ENCODE results near the gene TBCD.

TBCD gene

GRCh38 chr17:82927661-82928601, 176.1 kb downstream of the TBCD start:
- DNase-seq, result no peak

- DNase-seq, result no peak
These were observed 177.3 kb downstream of the TBCD start for GRCh38 chr17:82929011-82929622.

GRCh38 chr17:82929676-82930042, 177.8 kb downstream of the TBCD start:
- no peak for DNase-seq

- DNase-seq, result no peak
These were observed 178.4 kb downstream of the TBCD start for GRCh38 chr17:82930043-82930923.

- no peak for DNase-seq
These were observed 179.2 kb downstream of the TBCD start for GRCh38 chr17:82930924-82931698.

GRCh38 chr17:82931699-82932517, 180.0 kb downstream of the TBCD start:
- DNase-seq, result no peak

- no peak for DNase-seq
These were observed 180.8 kb downstream of the TBCD start for GRCh38 chr17:82932518-82933310.

GRCh38 chr17:82933911-82934310, 182.0 kb downstream of the TBCD start:
- DNase-seq, result no peak

- no peak for DNase-seq
These were observed 184.3 kb downstream of the TBCD start for GRCh38 chr17:82935966-82936767.

GRCh38 chr17:82936768-82937171, 184.9 kb downstream of the TBCD start:
- DNase-seq, result no peak

- no peak for DNase-seq
These were observed 185.8 kb downstream of the TBCD start for GRCh38 chr17:82937411-82938371.

- no peak for DNase-seq
These were observed 186.6 kb downstream of the TBCD start for GRCh38 chr17:82938486-82938872.

GRCh38 chr17:82938873-82939620, 187.2 kb downstream of the TBCD start:
- DNase-seq, result no peak

GRCh38 chr17:82939621-82940135, 187.8 kb downstream of the TBCD start:
- DNase-seq, result no peak

GRCh38 chr17:82940226-82941020, 188.6 kb downstream of the TBCD start:
- DNase-seq, result no peak
